GM18505 (cell line): ENCODE measurements around the gene ADCK2.
"Not testable (repeated sequence)": the region's sequence is repeated elsewhere in the genome, so short reads cannot be mapped to it uniquely, and the experiment has no call there.

ENCODE experiments used
- ATAC-seq: cut with Tn5 transposase; IDR thresholded peaks from one replicate; pipeline ENCODE4 v1.9.1; 2021; ENCODE audit not compliant: unreplicated experiment
- POLR2A ChIP-seq: IDR thresholded peaks from 4 replicates; pipeline ENCODE4 v1.6.1; 2011; ENCODE audit warnings: borderline replicate concordance; ENCODE audit not compliant: insufficient read depth, insufficient read length; ENCODE audit errors: extremely low read depth

Gene ADCK2

DNA sequence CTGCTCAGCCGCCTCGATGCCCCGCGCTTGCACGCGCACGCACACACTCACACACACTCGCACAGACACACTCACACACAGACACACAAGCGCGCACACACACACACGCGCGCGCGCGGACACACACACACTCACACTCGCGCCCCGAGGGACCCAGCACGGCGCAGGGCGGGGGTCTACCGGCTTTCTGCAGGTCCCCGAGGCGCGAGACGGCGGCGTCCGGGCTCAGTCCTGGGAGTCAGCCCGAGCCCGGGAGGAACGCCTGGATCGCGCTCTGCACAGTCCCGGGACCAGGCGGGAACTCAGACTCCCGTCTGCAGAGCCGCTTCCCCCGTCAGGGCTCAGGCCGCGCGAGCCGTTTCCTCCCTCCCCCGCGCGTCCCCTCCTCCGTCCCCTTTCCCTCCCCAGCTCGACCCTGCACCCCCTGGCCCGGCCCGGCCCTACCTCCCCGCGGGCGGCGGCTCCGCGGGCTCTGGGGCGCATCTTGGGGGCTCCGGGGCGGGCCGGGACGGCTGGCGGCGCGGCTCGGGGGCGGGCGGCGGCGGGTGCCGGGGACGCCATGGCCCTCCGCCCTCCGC lies 32.6 kb upstream of the ADCK2 start:
- no peak for TF ChIP-seq POLR2A
- ATAC-seq: no peak

DNA sequence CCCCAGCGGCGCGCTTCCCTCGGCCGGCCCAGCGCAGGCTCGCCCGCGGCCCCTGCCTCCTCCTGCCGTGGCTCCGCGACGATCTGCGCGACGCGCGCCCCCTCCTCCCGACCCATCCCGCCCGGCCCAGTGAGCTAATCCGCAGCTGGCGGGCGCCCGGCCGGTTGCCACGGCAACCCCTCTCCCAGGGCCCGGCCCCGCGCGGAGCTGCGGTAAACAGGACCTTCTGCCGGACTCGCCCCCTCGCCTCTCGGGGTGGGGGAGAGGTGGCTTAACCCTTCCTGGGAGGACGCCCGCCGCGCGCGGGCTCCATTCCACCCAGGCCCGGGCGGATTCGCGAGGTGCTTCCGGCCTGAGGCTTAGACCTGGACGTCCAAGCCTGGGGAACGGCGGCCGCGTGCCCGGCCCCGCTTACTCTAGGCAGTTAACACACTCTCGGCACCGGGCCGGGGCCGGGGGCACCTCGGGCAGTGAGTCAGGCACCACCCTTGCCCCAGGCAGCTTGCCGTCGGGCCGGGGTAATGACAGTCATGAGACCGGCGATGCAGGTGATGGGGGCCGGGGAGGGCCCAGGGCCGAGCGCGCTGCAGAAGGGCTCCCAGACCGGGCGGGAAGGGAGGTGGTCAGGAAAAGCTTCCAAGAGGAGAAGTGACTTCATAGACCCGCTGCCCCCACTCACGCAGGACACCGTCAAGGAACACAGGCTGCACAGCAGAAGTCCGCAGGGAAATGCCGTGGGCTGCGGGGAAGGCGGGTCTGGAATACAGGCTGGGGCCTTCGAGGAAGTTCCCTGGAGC lies 31.8 kb upstream of the ADCK2 start, which contains the start of gene DENND2A:
DENND2A (minus strand) TSS at position 87 of the 797 bp plus-strand sequence. CDS start 38,416 bp downstream, outside the sequence.
- TF ChIP-seq POLR2A: no peak
- ATAC-seq: no peak

DNA sequence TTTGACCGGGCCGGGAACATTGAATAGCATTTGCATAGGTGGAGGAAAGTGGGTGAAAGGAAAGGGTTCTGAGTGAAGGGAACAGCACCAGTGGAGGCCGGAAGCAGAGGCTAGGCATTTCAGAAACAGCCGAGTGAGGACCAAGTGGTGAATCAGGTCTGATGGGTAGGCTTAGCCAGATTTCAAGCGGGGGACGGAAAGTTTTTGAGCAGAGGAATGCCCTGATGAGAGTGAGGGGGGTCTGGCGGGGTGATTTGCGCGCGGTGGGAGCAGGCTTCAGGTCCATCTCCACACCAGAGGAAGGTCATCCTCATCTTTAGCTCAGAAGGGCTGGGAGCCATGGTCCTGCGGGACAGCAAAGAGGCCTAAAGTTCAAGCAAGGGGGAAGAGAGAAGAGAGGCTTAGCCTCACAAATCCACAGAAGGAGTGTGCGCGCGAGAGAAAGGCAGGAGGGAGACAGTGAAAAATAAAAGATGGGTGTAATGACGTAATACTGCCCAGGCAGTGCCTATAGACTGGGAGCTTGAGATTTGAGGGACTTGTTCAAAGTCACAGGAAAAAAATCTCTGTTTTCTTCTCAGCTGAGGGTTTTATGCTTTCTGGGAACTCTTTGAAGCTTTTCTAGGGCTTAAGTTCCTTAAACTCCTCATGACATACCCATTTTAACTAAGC lies 31.1 kb upstream of the ADCK2 start:
- TF ChIP-seq POLR2A: no peak
- no peak for ATAC-seq

GRCh38 chr7:140643416-140643815 lies 29.3 kb upstream of the ADCK2 start:
- TF ChIP-seq POLR2A: no peak
- ATAC-seq: no peak

DNA sequence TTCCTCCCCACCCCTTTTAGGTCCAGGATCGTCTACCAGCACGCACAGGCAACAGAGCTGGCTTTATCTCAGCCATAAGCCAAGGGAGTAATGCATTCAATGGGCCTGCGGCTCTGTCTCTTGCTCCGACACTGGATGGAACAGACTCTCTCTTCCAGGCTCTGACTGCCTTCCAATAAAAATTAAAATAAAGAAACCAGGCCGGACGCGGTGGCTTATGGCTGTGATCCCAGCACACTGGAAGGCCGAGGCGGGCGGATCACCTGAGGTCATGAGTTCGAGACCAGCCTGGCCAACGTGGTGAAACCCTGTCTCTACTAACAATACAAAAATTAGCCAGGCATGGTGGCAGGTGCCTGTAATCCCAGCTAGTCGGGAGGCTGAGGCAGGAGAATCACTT lies 28.0 kb upstream of the ADCK2 start:
- not testable (repeated sequence) for ATAC-seq

DNA sequence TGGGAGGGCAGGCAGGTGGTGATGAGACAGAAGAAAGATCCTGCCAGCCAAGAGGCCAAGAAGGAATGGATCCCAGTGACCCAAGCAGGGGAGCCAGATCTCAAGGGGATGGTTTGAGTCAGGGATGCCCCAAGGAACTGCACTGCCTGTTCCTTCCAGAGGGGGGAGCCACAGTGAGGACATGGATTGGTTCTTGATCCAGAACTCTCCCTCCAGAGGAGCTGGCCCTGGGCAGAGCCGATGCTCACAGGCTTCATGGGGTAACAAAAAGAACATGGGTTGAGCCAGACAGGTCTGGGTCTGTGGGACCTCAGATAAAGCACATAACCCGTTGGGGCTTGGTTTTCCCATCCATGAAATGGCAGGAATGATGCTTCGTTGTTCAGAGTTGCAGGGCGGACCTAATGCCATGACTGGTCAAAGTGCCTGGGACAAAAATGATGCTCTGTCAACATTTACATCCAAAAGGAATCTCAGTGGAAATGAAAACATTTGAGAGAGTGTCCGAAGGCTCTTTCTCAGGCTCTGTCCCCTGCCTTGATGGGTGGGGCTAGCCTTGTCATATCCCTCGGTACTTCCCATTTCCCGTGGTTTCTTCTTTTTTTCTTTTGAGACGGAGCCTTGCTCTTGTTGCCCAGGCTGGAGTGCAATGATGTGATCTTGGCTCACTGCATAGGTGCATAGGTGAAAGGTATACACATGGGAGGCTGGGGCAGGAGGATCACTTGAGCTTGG lies 27.4 kb upstream of the ADCK2 start:
- ATAC-seq: no peak
- no peak for TF ChIP-seq POLR2A

GRCh38 chr7:140646931-140647647 lies 25.7 kb upstream of the ADCK2 start:
- no peak for ATAC-seq
- no peak for TF ChIP-seq POLR2A

GRCh38 chr7:140649556-140650205 lies 23.1 kb upstream of the ADCK2 start:
- TF ChIP-seq POLR2A: no peak
- ATAC-seq: no peak

- no peak for TF ChIP-seq POLR2A
- ATAC-seq: no peak
Measured at GRCh38 chr7:140650367-140650766, 22.4 kb upstream of the ADCK2 start.

DNA sequence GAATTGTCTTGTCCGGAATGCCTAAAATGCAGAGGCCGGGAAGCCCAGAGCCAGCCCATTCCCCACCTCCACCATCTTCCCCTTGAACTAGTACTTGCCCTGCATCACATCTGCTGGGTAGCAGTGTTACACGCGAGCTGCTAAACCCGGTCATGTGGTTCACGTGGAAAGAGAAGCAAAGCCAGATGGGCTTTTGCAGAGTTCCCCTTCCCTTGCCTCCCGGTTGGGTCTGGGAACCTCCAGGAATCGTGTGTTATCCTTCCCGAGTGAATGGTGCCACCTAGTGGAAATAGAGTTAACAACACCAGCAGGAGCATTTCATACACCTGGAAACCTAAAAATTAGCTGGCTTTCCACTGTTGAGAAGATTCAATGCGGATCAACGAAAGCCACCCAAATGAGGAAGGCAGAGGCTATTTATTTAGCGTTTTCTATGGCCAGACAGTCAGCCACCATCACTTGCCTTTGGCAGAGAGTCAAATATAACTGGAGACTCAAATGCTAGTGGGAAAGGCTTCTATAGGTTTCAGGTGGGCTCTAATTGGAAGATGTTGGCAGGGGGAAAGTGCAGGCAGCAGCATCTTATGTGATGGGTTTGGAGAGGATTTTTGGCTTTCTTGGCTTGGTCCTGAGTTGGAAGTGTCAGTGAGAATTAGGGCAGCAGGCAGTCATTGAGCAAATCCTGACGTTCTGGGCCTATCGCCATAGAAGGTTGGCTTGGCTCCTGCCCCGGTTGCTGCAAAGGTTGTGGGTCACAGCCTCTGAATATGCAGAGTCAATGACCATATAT lies 19.2 kb upstream of the ADCK2 start:
- ATAC-seq: no peak
- TF ChIP-seq POLR2A: no peak

- ATAC-seq: no peak
- no peak for TF ChIP-seq POLR2A
Measured at GRCh38 chr7:140654109-140654387, 18.7 kb upstream of the ADCK2 start.

- TF ChIP-seq POLR2A: no peak
- no peak for ATAC-seq
Measured at GRCh38 chr7:140654661-140655060, 18.1 kb upstream of the ADCK2 start.
